Measurements from ENCODE around the gene TAP1. TPM values are rescaled to one million over a fixed set of nuclear protein-coding genes. Genes with fewer than 3 reads are reported as not detected.
A peak's percentile ranks its signal among the peaks of the same experiment; 100 is the strongest.
"Not testable (repeated sequence)": the region's sequence is repeated elsewhere in the genome, so short reads cannot be mapped to it uniquely, and the experiment has no call there.

Gene TAP1
- total RNA-seq, 1 donor from 2014 or later, result 14.9 TPM

DNA sequence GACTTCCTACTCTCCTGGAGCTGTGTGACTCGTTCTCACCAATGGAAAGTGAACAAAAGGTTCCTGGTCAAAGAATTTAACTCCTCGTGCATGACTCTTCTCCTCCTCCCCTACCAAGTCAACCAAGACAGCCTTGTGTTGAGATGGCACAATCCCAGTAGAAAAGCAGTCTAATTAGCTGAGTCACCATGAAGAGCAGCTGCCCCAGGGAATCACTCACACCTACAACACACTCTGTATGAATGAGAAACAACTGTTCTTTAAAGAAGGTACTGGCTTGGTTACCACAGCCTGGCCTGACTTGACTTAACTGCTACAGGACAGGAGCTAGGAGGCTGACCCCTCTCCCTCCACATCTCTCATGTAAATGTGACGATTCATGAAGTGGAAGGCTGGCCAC is 33.8 kb downstream of the TAP1 start:
- no peak for ATAC-seq (ENCODE audit: poor library complexity)
- intact Hi-C loops (cut with DNase I), result no loop called here
- no peak for DNase-seq

DNA sequence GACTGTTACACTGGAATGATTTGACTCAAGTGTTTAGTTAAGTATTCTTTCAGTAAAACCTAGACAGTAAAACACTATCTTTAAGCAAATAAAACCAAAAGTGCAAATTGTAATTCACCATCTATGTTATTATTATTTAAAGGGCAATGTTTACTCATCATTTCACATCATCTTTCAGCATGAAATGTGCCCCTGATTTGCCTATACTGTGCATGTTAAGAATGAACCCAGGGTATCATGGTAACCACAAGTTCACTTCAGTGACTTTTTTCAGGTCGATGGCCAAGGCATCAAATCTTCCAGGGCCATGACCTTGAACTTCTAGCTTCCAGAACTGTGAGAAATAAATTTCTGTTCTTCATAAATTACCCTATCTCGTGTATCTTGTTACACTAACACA is 34.6 kb downstream of the TAP1 start:
- ATAC-seq (ENCODE audit: poor library complexity) (no peak), DNase-seq (no peak)
- intact Hi-C loops (cut with DNase I), result no loop called here

DNA sequence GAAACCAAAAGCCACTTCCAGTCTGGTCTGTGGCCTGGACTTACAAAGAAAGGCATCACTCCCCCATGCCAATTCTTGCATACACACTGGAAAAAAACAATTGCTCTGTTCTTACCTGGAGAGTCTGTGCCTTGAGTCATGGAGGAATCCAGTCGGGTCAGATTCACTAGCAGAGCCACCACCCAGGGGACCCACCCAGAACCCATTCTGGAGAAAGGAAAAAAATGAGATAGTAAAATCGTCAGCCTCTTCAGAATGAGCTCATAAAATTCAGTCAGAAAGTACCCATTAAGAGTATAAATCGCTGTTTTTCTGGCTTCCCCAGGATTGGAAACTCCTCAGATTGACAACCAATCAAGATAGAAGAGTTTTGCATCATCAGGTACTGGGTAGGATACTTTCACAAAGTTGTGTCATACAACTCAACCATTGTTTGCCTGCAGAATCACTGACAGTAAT is 36.7 kb downstream of the TAP1 start, which contains the start of gene HLA-DOB:
Gene HLA-DOB (minus strand): TSS at position 257 of the 459 bp plus-strand sequence. CDS start 51 bp downstream, at position 206.
- DNase-seq (no peak), ATAC-seq (ENCODE audit: poor library complexity) (no peak)
- intact Hi-C loops (cut with DNase I), result no loop called here

DNA sequence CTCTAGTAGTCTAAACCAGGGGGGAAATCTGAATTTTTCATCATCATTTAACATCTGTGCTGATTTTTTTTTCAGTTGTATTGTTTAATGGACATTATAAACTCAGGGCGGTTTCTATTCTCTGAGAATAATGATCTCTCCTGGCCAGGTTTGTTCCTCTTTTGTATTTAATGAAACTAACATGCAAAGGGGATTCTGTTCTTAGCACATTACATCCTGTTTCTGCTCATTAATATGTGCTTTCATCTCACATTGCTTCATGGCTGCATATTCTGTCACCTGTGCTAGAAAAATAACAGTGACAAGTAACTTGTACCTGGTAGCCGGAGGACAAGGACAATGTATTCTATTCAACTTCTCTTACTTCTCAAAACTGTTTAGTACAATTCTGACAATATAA is 37.5 kb downstream of the TAP1 start:
- intact Hi-C loops (cut with DNase I), result no loop called here
- DNase-seq, result no peak

DNA sequence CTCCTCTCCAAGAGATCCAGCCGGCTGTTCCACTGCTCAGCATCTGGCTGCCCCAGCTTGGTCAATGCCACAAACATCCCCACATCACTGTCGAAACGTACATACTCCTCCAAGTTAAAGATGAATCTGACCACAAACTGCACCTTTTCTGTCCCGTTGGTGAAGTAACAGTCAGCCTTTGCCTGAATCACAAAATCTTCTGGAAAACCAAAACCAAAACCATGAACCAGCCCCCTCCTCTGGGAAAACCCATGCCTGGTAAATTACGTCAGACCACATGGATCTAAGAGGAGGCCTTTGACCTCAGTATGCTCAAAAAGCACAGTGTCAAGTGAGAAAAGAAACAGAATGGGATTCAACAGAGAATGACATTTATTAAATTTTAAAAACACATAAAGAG is 38.4 kb downstream of the TAP1 start:
- intact Hi-C loops (cut with DNase I), result no loop called here
- ATAC-seq (ENCODE audit: poor library complexity), result peak; percentile 34
- no peak for DNase-seq

More for the DNA sequence above, 37.5 kb downstream of the TAP1 start:
- ATAC-seq (ENCODE audit: poor library complexity), result no peak

DNA sequence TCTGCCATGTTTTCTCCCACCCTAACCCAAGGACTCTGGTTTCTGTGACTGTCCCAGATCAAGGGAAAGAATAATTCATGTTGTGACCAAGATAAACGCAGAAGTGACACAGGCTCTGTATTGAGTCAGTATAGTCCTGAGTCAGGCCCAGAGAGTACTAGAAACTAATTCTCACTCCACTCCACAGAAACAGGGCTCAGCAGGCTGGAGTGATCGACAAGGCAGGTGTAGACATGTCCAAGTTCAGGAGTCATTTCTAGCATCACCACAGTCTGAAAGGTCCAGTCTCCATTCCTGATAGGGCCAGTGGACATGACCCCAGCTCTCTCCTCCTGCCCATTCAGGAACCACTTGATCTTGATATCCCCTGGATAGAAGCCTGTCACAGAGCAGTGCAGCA is 39.4 kb downstream of the TAP1 start:
- intact Hi-C loops (cut with DNase I), result no loop called here

DNA sequence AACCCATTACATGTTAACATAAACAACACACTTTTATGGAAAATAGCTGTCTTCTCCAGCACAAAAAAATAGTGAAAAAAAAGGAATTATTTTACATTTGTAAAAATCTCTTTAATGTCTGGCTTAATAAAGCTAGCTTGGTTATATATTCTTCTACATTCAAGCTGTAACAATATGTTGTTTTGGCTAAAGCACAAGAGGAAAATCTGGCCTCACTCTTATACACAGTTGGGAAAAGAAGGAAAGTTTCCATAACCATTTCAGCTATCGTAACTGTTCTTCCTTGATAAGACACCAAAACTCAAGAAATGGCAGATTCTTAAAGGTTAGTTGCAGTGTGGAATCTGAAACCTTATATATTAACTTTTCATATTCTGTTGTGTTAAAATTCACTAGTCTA is 44.3 kb downstream of the TAP1 start:
- intact Hi-C loops (cut with DNase I), result no loop called here
- no peak for ATAC-seq (ENCODE audit: poor library complexity)

More for the DNA sequence above, 39.4 kb downstream of the TAP1 start:
- DNase-seq, result no peak
- no peak for ATAC-seq (ENCODE audit: poor library complexity)

DNA sequence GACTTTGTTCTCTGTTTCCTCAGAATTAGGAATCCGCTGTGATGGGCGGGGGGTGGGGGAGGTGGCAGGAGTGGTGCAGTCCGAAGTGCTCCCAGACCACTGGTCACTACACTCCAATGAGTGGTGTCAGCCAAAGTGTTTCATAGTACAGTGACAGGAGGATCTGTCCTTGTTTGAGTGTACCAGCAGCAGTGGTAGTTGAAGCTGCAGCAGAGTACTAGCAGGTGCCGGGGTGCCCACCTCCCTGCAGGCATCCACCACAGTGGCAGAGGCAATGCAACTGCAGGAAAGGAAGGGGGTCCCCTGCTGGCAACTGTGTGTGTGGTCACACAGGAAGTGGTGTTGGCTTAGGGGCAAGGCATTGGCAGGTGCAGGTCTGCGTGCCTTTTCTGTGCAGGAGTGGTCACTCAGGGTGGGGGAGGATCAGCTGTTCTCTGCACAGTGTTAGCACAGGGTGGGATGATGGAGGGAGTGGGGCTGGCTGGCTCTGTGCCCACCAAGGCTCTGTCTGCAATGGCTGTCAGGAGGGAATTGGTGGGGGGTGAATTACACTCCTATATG is 46.4 kb downstream of the TAP1 start:
- no peak for ATAC-seq (ENCODE audit: poor library complexity)
- no peak for DNase-seq

More for the DNA sequence above, 44.3 kb downstream of the TAP1 start:
- no peak for DNase-seq

DNA sequence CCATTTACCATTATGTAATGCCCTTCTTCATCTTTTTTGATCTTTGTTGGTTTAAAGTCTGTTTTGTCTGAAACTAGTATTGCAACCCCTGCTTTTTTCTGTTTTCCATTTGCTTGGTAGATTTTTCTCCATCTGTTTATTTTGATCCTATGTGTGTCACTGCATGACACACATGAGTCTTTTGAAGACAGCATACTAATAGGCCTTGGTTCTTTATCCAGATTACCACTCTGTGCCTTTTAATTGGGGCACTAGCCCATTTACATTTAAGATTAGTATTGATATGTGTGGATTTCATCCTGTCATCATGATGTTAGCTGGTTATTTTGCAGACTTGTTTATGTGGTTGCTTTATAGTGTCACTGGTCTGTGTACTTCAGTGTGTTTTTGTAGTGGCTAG is 48.1 kb downstream of the TAP1 start:
- DNase-seq; intact Hi-C loops (cut with DNase I); ATAC-seq (ENCODE audit: poor library complexity): not testable (repeated sequence)

More for the DNA sequence above, 46.4 kb downstream of the TAP1 start:
- intact Hi-C loops (cut with DNase I), result no loop called here

DNA sequence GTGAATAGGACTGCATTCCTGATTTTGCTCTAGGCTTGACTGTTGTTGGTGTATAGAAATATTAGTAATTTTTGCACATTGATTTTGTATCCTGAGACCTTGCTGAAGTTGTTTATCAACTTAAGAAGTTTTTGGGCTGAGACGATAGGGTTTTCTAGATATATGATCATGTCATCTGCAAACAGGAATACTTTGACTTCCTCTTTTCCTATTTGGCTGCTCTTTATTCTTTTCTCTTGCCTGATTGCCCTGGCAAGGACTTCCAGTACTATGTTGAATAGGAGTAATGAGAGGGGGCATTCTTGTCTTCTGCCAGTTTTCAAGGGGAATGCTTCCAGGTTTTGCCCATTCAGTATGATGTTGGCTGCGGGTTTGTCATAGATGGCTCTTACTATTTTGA is 50.1 kb downstream of the TAP1 start:
- DNase-seq (no peak), ATAC-seq (ENCODE audit: poor library complexity) (no peak)
- intact Hi-C loops (cut with DNase I), result no loop called here

DNA sequence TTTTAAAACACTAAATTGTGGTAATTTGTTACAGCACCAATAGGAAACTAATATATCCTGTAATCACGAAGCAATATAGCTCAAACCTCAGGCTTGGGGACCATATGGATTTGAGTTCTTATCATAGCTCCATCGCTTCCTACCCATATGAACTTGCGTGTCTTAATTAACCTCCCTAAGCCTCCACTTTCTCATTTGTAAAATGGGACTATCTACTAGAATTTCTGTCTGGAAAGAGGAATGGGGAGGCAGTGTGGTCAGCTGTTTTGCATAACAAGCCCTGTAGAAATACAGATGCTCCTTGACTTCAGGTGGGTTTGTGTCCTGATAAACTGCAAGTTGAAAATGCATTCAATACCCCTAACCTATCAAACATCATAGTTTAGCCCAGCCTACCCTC is 53.8 kb downstream of the TAP1 start:
- ATAC-seq (ENCODE audit: poor library complexity), result no peak
- intact Hi-C loops (cut with DNase I), result loop anchor here (10.0 kb wide), 1 partner anchor 95 kb away; no protein-coding TSS in a partner anchor
- no peak for DNase-seq

DNA sequence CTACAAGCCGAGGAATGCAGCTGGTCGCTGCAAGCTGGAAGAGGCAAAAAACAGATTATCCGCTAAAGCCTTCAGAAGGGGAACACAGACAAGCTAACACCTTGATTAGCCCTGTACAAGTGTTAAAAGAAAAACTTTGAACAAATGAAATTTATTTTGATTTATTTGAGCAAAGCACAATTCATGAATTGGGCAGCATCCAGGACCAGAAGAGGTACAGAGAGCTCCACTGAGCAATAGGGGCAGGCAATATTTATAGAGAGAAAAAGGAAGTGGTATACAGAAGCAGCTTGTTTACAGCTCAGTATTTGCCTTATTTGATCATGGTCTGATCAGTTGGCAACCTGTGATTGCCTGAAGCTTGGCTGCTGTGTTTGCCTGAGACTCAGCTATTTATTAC is 54.3 kb downstream of the TAP1 start:
- intact Hi-C loops (cut with DNase I), result loop anchor here (10.0 kb wide), 1 partner anchor 94 kb away; no protein-coding TSS in a partner anchor
- DNase-seq, result no peak
- no peak for ATAC-seq (ENCODE audit: poor library complexity)

DNA sequence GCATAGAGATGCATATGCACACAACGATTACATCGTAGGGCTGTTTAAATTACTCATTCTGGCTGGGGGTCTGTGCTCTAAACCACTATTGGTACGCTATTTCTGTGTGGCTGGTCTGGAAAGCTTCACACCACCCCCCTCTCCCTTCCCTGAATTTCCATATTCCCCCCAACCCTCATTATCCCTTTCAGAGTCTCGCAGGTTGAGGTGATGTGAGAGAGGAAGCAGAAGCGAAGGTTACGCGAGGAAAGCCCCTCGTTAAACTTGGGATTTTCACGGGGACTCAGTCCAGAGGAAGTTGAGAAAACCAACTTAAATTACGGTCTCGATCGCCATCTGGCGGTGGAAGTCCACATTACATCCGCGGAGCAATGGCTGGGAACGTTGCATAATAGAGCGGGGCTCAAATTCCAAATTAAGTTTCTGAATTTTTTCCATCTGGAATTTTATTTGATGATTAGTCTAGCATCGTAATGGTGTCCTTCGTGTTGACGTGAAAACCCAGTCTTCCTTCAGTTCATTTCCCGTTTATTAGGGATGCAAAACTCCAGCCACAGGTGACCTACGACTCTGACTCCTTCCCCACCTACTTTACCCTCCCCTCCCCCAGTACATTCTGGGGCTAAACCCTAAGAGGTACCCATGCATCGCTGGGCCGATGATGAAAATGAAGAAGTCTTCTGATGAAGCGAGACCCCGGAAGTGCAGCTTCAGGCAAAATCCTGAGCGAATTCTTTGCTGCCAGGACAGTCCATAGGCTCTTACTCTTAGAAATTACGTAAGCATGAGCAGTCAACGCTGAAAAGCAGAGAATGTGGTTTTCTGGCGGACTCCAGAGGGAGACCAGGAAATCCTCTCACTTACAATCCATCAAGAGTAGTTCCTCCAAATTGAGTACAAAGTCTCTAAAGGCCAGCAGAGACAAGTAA is 56.4 kb downstream of the TAP1 start:
- ATAC-seq (ENCODE audit: poor library complexity) (peak; percentile 78), DNase-seq (peak; percentile 84)
- intact Hi-C loops (cut with DNase I), result loop anchor here (2.0 to 10.0 kb wide), 2 partner anchors 92 to 382 kb away; no protein-coding TSS in a partner anchor

Other genes starting within 250 kb of the TAP1 start
- gene HLA-DQA1, start 216.3 kb downstream of the TAP1 start, total RNA-seq, result 5.5 TPM
- 2.9 TPM for gene HLA-DQB1, start 187.0 kb downstream of the TAP1 start, total RNA-seq
- 1.6 TPM for gene HLA-DQA2, start 112.3 kb downstream of the TAP1 start, total RNA-seq
- 1.7 TPM for gene HLA-DQB2, start 90.2 kb downstream of the TAP1 start, total RNA-seq
- not detected for gene HLA-DOB, start 36.7 kb downstream of the TAP1 start, total RNA-seq
- gene TAP2, start 15.0 kb downstream of the TAP1 start, total RNA-seq, result 19.3 TPM
- 16.7 TPM for gene PSMB8, start 9.7 kb downstream of the TAP1 start, total RNA-seq
- gene PSMB9, start 488 bp upstream of the TAP1 start, total RNA-seq, result 12.6 TPM
- gene HLA-DMB, start 87.3 kb upstream of the TAP1 start, total RNA-seq, result 10.4 TPM
- 16.3 TPM for gene HLA-DMA, start 99.4 kb upstream of the TAP1 start, total RNA-seq
- gene BRD2, start 114.9 kb upstream of the TAP1 start, total RNA-seq, result 62.6 TPM
- gene HLA-DOA, start 155.9 kb upstream of the TAP1 start, total RNA-seq, result 1.2 TPM
- gene HLA-DPA1, start 219.9 kb upstream of the TAP1 start, total RNA-seq, result 34.1 TPM
- 29.8 TPM for gene HLA-DPB1, start 222.3 kb upstream of the TAP1 start, total RNA-seq

Data from Right ventricle myocardium superior (tissue), 1 donor.